SK-N-DZ (cell line): ENCODE results near the gene CDC16.
"Not testable (repeated sequence)": the region's sequence is repeated elsewhere in the genome, so short reads cannot be mapped to it uniquely, and the experiment has no call there.

Experiments used
- DNase-seq: peaks from one replicate; pipeline ENCODE4 v3.0.0-alpha.2; 2015; ENCODE audit warnings: low spot score

Gene CDC16

GRCh38 chr13:114261328-114261965, 26.8 kb downstream of the CDC16 start:
- DNase-seq: no peak

GRCh38 chr13:114263578-114263977, 28.9 kb downstream of the CDC16 start:
- DNase-seq: no peak

- not testable (repeated sequence) for DNase-seq
These were observed 29.6 kb downstream of the CDC16 start for GRCh38 chr13:114264313-114264712.

GRCh38 chr13:114264886-114265611, 30.4 kb downstream of the CDC16 start:
- no peak for DNase-seq

- no peak for DNase-seq
These were observed 31.5 kb downstream of the CDC16 start for GRCh38 chr13:114266241-114266640.

GRCh38 chr13:114268344-114269280, 33.9 kb downstream of the CDC16 start:
- DNase-seq: no peak

GRCh38 chr13:114269281-114269770, 34.6 kb downstream of the CDC16 start:
- no peak for DNase-seq

- no peak for DNase-seq
These were observed 38.3 kb downstream of the CDC16 start for GRCh38 chr13:114272977-114273376.

- DNase-seq: no peak
These were observed 40.6 kb downstream of the CDC16 start for GRCh38 chr13:114275304-114275703.

GRCh38 chr13:114279146-114279545, 44.4 kb downstream of the CDC16 start:
- no peak for DNase-seq

GRCh38 chr13:114279758-114280355, 45.2 kb downstream of the CDC16 start:
- DNase-seq: no peak

- DNase-seq: peak; percentile 89
These were observed 46.8 kb downstream of the CDC16 start, which contains the start of gene UPF3A for GRCh38 chr13:114281351-114282040. Gene UPF3A, plus strand, starts transcription at chr13:114281601. Its CDS starts 39 bp downstream, at chr13:114281640.

- DNase-seq: peak; percentile 76
These were observed 47.5 kb downstream of the CDC16 start for GRCh38 chr13:114282041-114282670.

- DNase-seq: no peak
These were observed 48.9 kb downstream of the CDC16 start for GRCh38 chr13:114283576-114283975.

GRCh38 chr13:114284680-114285079, 50.0 kb downstream of the CDC16 start:
- DNase-seq: no peak

- no peak for DNase-seq
These were observed 50.6 kb downstream of the CDC16 start for GRCh38 chr13:114285166-114285808.

GRCh38 chr13:114286808-114287207, 52.1 kb downstream of the CDC16 start:
- no peak for DNase-seq

- DNase-seq: no peak
These were observed 53.5 kb downstream of the CDC16 start for GRCh38 chr13:114288157-114288591.

GRCh38 chr13:114296448-114296847, 61.8 kb downstream of the CDC16 start:
- no peak for DNase-seq

- DNase-seq: no peak
These were observed 62.2 kb downstream of the CDC16 start for GRCh38 chr13:114296902-114297301.
